HepG2 (cell line): Measurements from ENCODE around the gene C15orf62. TPM values are rescaled to one million over a fixed set of nuclear protein-coding genes. Genes with fewer than 3 reads are reported as not detected.

ENCODE experiments used
- ARID4A ChIP-seq: sonication (generic); formaldehyde crosslinking; IDR thresholded peaks from 2 replicates; pipeline ENCODE4 v1.5.0; 2020; ENCODE audit warnings: mild to moderate bottlenecking, missing genetic modification reagents, borderline replicate concordance
- BHLHE40 ChIP-seq: IDR thresholded peaks from 2 replicates; pipeline ENCODE4 v1.6.1; 2011; ENCODE audit warnings: low read length, improper control_type of control experiment
- GFI1 ChIP-seq: sonication (generic); formaldehyde crosslinking; IDR thresholded peaks from 2 replicates; pipeline ENCODE4 v1.5.0; 2020; ENCODE audit warnings: missing genetic modification reagents, mild to moderate bottlenecking, borderline replicate concordance
- IKZF1 ChIP-seq: fragments of 450-650 bp; IDR thresholded peaks from 2 replicates; pipeline ENCODE4 v1.7.1; 2016
- PHF8 ChIP-seq: sonication (generic); formaldehyde crosslinking; IDR thresholded peaks from 2 replicates; pipeline ENCODE4 v1.5.0; 2020; ENCODE audit warnings: missing genetic modification reagents
- SALL1 ChIP-seq: sonication (generic); formaldehyde crosslinking; IDR thresholded peaks from 2 replicates; pipeline ENCODE4 v1.8.0; 2022; ENCODE audit warnings: mild to moderate bottlenecking, missing genetic modification reagents
- ZBTB26 ChIP-seq: IDR thresholded peaks from 2 replicates; pipeline ENCODE4 v1.6.1; 2016; ENCODE audit warnings: missing compliant biosample characterization, missing genetic modification reagents, borderline replicate concordance
- ZBTB33 ChIP-seq: sonication (generic); formaldehyde crosslinking; IDR thresholded peaks from 2 replicates; pipeline ENCODE4 v1.4.0; 2020; ENCODE audit warnings: missing genetic modification reagents
- ZNF205 ChIP-seq: IDR thresholded peaks from 2 replicates; pipeline ENCODE4 v1.6.1; 2018; ENCODE audit warnings: missing biosample characterization, missing genetic modification reagents
- ZNF350 ChIP-seq: sonication (generic); formaldehyde crosslinking; IDR thresholded peaks from 2 replicates; pipeline ENCODE4 v1.4.0; 2020; ENCODE audit warnings: mild to moderate bottlenecking, low read depth, missing genetic modification reagents, borderline replicate concordance
- ZNF44 ChIP-seq: sonication (generic); formaldehyde crosslinking; IDR thresholded peaks from 2 replicates; pipeline ENCODE4 v1.5.1; 2020; ENCODE audit warnings: mild to moderate bottlenecking, missing genetic modification reagents
- ZNF614 ChIP-seq: IDR thresholded peaks from 2 replicates; pipeline ENCODE4 v1.6.1; 2018; ENCODE audit warnings: missing biosample characterization, missing genetic modification reagents, inconsistent platforms, borderline replicate concordance
- ZNF746 ChIP-seq: sonication (generic); formaldehyde crosslinking; IDR thresholded peaks from 2 replicates; pipeline ENCODE4 v1.8.0; 2022; ENCODE audit warnings: mild to moderate bottlenecking, missing genetic modification reagents
- ZSCAN12 ChIP-seq: sonication (generic); formaldehyde crosslinking; IDR thresholded peaks from 2 replicates; pipeline ENCODE4 v1.9.0; 2021; ENCODE audit warnings: mild to moderate bottlenecking, missing genetic modification reagents
- polyA plus RNA-seq, 8 experiments: library from polyadenylated mRNA; depleted of rRNA in 3 of 8; stranded (reverse) in 7 of 8; unstranded in 1 of 8; fragments of >200 nt; fragmentation: Illumina TruSeq in 4 of 8; extraction: Trizol in 4 of 8; gene quantifications; 2 replicates each; pipeline versions ENCODE4 v1.2.1 to v1.2.3, GENCODE V29; 2011 to 2016; ENCODE audit warnings: low read depth in 4 of 8, missing spikeins in 1 of 8, mixed read lengths in 1 of 8; ENCODE audit not compliant: insufficient read depth in 1 of 8
- total RNA-seq, 5 experiments: library from RNA; depleted of rRNA; stranded (reverse); fragments of >200 nt; fragmentation: Illumina TruSeq; extraction: Trizol; gene quantifications; 2 replicates each; pipeline ENCODE4 v1.2.3, GENCODE V29; 2016; ENCODE audit warnings: low read depth in 1 of 5
- TF ChIP-seq, protein P1 (sequence below): sonication (generic); formaldehyde crosslinking; IDR thresholded peaks from 2 replicates; pipeline ENCODE4 v1.8.1; 2022; ENCODE audit warnings: mild to moderate bottlenecking, missing genetic modification reagents
- TF ChIP-seq, protein P2 (sequence below): sonication (generic); formaldehyde crosslinking; IDR thresholded peaks from 2 replicates; pipeline ENCODE4 v1.4.0; 2020; ENCODE audit warnings: missing genetic modification reagents
- TF ChIP-seq, protein P3 (sequence below): sonication (generic); formaldehyde crosslinking; IDR thresholded peaks from 2 replicates; pipeline ENCODE4 v1.4.0; 2020; ENCODE audit warnings: missing genetic modification reagents, low read depth, mild to moderate bottlenecking, borderline replicate concordance

Gene C15orf62
- total and polyA plus RNA-seq, 2 of the 13 experiments (the other 11 are each of a cell fraction or from before 2014, with no cell fraction given): 0.51 to 1.1 TPM

GRCh38 chr15:40782609-40783227 is 12.9 kb downstream of the C15orf62 start (continued):
- TF ChIP-seq ZBTB26 (CRISPR knock-in tag) (peak; percentile 59; the same call in 1 of the 2 replicates), BHLHE40 (peak; percentile 36; the same call in 1 of the 2 replicates), ZNF205 (CRISPR knock-in tag) (0 out of 2 replicates have a peak, but pooled peaks have one; percentile 43), ZNF614 (CRISPR knock-in tag) (0 out of 2 replicates have a peak, but pooled peaks have one; percentile 23), ZNF746 (CRISPR knock-in tag) (no peak), ZBTB33 (peak; percentile 49; the same call in 1 of the 2 replicates), GFI1 (CRISPR knock-in tag) (no peak), ARID4A (peak; percentile 32; the same call in 1 of the 2 replicates), ZSCAN12 (no peak), ZNF44 (CRISPR knock-in tag) (no peak), PHF8 (CRISPR knock-in tag) (peak; percentile 44; the same call in 1 of the 2 replicates), IKZF1 (no peak), SALL1 (peak; percentile 57; the same call in 1 of the 2 replicates), ZNF350 (0 out of 2 replicates have a peak, but pooled peaks have one; percentile 29)
- TF ChIP-seq, protein P1, sequence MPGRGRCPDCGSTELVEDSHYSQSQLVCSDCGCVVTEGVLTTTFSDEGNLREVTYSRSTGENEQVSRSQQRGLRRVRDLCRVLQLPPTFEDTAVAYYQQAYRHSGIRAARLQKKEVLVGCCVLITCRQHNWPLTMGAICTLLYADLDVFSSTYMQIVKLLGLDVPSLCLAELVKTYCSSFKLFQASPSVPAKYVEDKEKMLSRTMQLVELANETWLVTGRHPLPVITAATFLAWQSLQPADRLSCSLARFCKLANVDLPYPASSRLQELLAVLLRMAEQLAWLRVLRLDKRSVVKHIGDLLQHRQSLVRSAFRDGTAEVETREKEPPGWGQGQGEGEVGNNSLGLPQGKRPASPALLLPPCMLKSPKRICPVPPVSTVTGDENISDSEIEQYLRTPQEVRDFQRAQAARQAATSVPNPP: no peak
- TF ChIP-seq, protein P2, sequence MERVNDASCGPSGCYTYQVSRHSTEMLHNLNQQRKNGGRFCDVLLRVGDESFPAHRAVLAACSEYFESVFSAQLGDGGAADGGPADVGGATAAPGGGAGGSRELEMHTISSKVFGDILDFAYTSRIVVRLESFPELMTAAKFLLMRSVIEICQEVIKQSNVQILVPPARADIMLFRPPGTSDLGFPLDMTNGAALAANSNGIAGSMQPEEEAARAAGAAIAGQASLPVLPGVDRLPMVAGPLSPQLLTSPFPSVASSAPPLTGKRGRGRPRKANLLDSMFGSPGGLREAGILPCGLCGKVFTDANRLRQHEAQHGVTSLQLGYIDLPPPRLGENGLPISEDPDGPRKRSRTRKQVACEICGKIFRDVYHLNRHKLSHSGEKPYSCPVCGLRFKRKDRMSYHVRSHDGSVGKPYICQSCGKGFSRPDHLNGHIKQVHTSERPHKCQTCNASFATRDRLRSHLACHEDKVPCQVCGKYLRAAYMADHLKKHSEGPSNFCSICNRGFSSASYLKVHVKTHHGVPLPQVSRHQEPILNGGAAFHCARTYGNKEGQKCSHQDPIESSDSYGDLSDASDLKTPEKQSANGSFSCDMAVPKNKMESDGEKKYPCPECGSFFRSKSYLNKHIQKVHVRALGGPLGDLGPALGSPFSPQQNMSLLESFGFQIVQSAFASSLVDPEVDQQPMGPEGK: peak; percentile 28; the same call in 1 of the 2 replicates
- TF ChIP-seq, protein P3, sequence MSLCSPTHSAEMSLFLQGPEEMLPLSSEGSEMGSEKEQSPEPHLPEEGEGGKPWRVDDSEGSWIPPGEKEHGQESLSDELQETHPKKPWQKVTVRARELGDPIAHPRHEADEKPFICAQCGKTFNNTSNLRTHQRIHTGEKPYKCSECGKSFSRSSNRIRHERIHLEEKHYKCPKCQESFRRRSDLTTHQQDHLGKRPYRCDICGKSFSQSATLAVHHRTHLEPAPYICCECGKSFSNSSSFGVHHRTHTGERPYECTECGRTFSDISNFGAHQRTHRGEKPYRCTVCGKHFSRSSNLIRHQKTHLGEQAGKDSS (CRISPR knock-in tag): peak; percentile 41; the same call in 1 of the 2 replicates
